T47D (cell line): Measurements from ENCODE around the gene MEP1B.
"Not testable (repeated sequence)": the region's sequence is repeated elsewhere in the genome, so short reads cannot be mapped to it uniquely, and the experiment has no call there.

ENCODE experiments used
- DNase-seq, 2 experiments: peaks; one replicate each; pipeline versions ENCODE4 v3.0.0 to v3.0.0-alpha.2; 2011 to 2012; ENCODE audit warnings: low read depth in 1 of 2, low spot score in 1 of 2
- JUND ChIP-seq: IDR thresholded peaks from 2 replicates; pipeline ENCODE4 v1.6.1; 2012; ENCODE audit warnings: low read depth
- in situ Hi-C: cut with HindIII; loops from 2 replicates; pipeline ENCODE4 v1.10.0; 2016; ENCODE audit warnings: low sequenced_read_pairs, low pct_unique_long_range_greater_than_20kb

Gene MEP1B

GRCh38 chr18:32189790-32190189, at the start of gene MEP1B:
TSS of gene MEP1B (plus strand) at chr18:32190039. CDS start at chr18:32190071, 32 bp downstream.
- no peak for TF ChIP-seq JUND
- in situ Hi-C loops = no loop called here
- DNase-seq = no peak

- in situ Hi-C loops = no loop called here
- DNase-seq = no peak
- no peak for TF ChIP-seq JUND
Measured at GRCh38 chr18:32148185-32148870, 41.5 kb upstream of the MEP1B start.

- in situ Hi-C loops = no loop called here
- DNase-seq = no peak
- no peak for TF ChIP-seq JUND
Measured at GRCh38 chr18:32152705-32153448, 37.0 kb upstream of the MEP1B start.

DNA sequence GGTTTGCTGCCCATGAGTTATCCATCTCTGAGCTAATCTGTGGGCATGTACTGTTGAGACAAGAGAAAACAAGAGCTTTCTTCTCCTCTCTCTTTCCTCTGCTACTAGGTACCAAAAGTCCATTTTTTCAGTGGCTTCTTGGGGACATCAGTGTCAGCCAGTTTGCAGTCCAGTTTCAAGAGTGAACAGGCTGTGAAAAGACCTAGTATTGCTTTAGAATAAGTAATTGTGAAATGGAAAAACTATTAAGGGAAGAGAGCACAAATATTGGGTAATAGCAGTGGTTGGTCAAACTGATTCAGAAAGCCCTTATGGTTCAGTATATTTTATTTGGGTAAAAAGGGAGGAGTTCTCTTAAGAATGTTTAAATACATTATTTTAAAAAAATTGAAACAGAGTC, 33.0 kb upstream of the MEP1B start:
- DNase-seq = no peak
- TF ChIP-seq JUND = no peak
- in situ Hi-C loops = no loop called here

DNA sequence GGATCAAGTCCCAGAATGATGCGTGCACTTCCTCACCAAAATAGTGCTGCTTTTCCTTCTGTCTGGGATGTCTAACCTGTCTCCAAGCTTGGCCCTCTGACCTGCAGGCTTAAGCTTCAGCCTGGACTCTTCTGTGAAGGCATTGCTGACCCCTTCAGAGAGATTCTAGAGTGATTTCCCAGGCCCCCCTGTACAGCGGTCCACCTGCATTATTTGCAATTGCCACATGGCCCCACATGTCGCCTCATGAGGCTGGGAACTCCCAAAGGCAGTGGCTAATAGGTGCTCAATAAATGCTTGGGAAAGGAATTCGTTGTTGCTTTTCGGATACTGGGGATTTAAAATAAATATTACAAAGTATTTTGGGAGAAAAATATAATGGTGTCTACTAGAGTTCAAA, 32.3 kb upstream of the MEP1B start:
- no peak for TF ChIP-seq JUND
- in situ Hi-C loops = no loop called here
- DNase-seq = no peak

- peak; percentile 43 to 88 for DNase-seq
- in situ Hi-C loops = no loop called here
- TF ChIP-seq JUND = no peak
Measured at GRCh38 chr18:32158108-32158624, 31.7 kb upstream of the MEP1B start.

DNA sequence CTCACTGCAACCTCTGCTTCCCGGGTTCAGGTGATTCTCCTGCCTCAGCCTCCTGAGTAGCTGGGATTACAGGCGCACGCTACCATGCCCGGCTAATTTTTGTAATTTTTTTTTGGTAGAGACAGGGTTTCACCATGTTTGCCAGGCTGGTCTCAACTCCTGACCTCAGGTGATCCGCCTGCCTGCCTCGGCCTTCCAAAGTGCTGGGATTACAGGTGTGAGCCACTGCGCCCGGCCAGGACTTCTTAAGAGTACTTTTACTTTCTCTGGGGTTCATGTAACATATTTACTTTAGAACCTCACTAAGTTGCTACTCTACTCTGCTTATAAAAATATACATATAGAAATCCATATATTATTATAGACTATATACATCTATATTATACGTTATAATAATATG, 31.2 kb upstream of the MEP1B start:
- in situ Hi-C loops, DNase-seq: not testable (repeated sequence)

GRCh38 chr18:32160547-32160946, 29.3 kb upstream of the MEP1B start:
- TF ChIP-seq JUND = no peak
- no peak for DNase-seq
- in situ Hi-C loops = no loop called here

DNA sequence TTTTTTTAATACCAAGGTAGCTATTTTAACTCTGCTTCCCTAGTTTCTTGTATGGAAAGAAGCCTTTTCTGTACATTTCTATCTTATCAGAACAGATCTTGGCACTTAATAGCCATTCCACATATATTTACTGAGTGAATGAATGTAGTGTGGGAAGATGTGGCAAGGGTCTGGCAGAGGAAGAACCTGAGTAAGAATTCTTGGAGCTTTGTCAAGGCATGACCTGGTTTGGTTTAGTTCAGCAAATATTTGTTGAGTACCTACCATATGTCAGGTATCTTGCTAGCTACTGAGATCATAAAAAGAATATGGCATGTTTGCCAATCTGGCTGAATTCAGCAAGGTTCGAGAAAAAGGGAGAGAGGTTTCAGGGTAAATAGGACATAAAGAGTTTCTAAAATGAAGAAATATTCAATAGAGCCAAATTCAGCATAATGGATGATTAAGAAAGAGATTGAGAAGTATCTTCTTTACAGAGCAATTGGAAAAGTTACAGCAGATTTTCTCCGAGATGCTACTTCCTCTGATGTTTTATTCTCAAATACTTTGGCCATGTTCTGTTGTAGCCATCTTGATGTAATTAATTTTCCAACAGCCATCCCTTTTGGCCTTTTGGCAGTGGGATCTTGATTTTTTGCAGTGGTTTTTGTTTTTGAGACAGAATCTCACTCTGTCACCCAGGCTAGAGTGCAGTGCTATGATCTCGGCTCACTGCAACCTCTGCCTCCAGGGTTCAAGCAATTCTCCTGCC, 21.7 kb upstream of the MEP1B start:
- DNase-seq = peak in 1 of 2 experiments; percentile 73
- TF ChIP-seq JUND = no peak
- in situ Hi-C loops = no loop called here

GRCh38 chr18:32173654-32174053, 16.2 kb upstream of the MEP1B start:
- TF ChIP-seq JUND = no peak
- in situ Hi-C loops = no loop called here
- DNase-seq = no peak

- TF ChIP-seq JUND = no peak
- no peak for DNase-seq
- in situ Hi-C loops = no loop called here
Measured at GRCh38 chr18:32174719-32175118, 15.1 kb upstream of the MEP1B start.

GRCh38 chr18:32175265-32175664, 14.6 kb upstream of the MEP1B start:
- no peak for DNase-seq
- no peak for TF ChIP-seq JUND
- in situ Hi-C loops = no loop called here

- in situ Hi-C loops, DNase-seq: not testable (repeated sequence)
Measured at GRCh38 chr18:32176745-32177144, 13.1 kb upstream of the MEP1B start.
